GM18873 (cell line): ENCODE data around the gene FAM76B.

Experiments
- ATAC-seq: cut with Tn5 transposase; IDR thresholded peaks from one replicate; pipeline ENCODE4 v1.9.1; 2021; ENCODE audit warnings: mild to moderate bottlenecking, moderate library complexity, moderate number of reproducible peaks; ENCODE audit not compliant: unreplicated experiment, low FRiP score

FAM76B gene

DNA sequence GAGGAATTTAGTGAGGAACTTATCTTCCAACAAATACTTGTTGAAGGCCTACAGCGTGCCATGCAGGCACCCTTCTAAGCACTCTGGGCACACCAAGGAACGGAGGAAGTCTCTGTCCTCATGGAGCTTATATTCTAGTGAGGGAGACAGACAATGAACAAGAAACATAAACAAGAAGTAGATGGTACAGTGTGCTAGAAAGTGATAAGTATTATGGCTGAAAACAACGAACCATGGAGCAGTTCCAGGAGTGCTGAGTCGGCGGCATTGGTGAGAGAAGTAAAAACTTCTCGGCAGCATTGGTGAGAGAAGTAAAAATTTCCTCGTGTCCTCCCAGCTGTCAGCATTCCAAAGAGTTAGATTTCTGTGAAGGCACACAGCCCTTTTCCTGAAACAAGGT is 53.2 kb downstream of the FAM76B start:
- ATAC-seq = no peak

DNA sequence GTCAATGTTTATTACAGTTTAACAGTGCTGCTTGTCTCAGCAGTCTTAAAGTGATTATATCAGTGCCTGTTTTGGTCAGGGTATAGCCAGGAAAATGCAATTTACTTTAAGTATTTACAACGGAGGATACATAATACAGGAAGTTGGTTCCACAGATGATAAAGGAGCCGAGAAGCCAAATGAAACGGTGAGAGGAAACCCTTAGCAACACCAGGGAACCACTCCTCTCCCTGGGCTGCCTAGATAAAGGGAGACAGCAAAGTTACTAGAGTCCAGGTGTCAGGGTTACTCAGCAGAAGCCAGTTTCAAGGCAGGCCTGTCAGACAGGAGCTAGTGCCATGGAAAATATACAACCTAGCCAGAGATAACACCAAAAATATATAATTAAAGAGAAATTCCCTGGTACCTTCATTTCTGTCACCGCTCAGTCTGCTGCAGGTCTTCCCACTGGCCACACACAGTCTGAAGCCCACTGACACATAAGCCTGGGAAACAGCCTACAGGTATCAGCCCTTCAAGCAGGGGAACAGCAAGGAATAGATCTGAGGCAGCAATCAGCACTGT is 55.5 kb downstream of the FAM76B start:
- ATAC-seq = no peak

DNA sequence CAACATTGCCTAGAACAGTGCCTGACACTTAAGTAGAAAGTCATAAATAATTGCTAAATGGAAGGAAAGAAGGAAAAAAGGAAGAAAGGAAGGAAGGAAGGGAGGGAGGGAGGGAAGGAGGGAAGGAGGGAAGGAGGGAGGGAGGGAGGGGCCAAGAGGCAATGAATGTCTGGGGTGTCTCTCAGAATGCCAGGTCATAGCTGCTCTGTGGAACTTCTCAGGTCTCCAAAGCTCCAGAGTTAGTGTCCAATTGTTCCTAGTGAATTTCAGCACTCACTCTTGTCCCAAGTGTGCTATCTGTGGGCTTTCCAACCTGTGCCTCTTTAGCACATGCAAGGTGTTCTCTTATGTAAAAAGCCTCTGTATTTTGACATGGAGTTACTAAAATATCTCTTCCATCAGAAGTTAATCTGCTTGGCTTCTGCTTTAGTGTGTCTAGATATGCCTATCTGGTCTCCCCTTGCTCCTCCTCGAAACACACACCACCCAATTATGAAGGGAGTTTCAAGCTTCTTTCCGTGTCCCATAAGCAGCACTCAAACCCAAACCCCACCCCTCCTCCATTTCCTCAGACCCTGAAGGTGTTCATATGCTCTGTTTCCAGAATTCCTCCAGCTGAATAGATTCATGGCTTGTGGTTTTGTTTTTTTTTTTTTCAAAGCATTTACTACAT is 56.5 kb downstream of the FAM76B start:
- no peak for ATAC-seq

DNA sequence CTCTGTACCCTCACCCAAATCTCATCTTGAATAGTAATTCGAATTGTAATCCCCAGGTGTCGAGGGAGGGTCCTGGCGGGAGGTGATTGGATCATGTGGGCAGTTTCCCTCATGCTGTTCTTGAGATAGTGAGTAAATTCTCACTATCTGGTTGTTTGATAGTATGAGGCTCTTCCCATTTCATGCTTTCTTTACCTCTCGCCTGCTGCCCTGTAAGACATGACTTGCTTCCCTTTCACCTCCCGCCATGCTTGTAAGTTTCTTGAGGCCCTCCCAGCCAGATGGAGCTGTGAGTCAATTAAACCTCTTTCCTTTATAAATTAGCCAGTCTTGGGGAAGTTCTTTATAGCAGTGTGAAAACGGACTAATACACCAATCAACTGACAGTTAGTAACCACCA is 60.1 kb downstream of the FAM76B start:
- no peak for ATAC-seq

DNA sequence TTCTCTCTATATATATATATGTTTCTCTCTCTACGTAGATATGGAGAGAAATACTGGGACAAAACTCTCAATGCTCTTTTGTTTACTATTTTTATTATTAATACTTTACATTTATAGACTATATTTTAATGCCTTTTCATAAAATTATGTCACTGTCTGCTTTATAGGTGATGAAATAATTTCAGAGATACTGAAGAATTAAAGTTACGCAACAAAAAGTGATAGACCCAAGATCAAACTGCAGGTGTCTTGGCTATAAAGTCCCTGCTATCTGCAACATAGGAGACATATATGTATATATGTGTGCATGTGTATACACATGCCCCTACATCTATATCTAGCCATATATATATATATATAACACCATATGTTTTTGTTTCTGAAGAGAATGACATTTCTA is 60.8 kb downstream of the FAM76B start:
- no peak for ATAC-seq

DNA sequence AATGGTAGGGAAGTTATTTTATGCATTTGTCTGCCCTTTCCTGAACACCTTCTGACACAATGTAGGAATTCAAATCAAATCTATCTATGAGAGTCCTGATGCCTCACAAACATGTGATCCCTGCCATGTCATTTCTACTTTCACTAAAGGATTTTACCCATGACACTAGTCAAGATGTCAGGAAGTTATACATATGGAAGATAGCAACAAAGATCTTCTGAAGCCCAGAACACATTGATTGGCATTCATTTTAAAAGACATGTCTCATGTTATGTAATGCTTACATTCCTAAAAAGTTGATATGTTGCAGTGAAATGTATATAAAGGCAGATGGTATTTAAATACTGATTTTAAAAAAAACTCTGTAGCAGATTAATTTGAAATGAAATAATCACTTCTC is 61.5 kb downstream of the FAM76B start:
- no peak for ATAC-seq

DNA sequence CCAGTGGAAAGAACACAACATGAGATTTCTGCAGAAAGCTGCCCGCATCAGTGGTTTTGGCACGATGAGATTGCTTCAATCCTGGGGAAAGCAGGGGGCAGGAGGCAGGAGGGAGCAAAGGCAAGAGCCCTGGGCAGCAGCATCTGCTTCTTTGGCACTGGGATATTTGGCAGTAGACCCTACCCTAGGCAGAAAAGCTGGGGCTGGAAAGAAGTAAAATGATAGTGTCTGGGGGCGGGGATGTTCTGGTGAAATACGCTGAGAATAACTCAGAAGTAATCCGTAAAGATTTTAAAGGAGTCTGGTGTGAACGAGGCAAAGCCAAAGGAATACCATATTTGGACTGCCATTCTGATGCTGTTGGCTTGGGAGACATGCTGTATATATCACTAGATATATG is 62.0 kb downstream of the FAM76B start:
- no peak for ATAC-seq

DNA sequence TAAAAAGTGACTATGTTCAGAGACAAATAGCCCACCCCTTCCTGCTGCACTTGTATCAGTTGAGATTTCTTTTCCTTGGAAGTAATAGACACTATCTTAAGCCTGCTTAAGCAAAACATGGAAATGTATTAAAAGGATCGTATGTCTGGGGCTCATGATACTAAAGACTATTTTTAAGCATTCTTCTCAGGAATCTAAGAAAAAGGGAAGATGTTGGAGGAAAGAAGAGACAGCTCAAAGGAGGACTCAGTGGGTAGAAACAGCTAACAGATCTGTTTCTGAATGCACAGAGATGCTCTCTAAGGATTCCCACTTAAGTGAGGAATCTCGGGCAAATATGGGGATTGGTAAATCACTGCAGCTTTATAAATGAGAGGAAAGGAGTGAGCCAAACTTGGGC is 62.5 kb downstream of the FAM76B start:
- ATAC-seq = no peak

DNA sequence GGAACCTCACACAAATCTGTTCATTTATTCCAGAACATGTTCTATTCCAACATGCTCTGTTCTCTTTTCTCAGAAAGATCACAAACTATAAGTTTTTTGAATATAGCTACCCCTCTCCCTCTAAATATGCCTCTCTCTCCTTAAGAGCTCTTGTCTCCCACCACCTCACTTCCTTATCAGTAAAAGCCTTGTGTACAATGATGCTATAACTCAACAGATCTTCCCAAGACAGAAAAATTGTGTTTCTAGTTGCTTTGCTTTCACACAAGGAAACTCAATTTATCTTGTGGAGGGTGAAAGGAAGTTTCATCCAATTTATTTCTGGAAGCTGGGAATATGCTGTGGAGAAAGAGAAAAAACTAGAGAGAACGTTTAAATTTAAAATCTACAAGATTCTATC is 64.4 kb downstream of the FAM76B start:
- no peak for ATAC-seq

DNA sequence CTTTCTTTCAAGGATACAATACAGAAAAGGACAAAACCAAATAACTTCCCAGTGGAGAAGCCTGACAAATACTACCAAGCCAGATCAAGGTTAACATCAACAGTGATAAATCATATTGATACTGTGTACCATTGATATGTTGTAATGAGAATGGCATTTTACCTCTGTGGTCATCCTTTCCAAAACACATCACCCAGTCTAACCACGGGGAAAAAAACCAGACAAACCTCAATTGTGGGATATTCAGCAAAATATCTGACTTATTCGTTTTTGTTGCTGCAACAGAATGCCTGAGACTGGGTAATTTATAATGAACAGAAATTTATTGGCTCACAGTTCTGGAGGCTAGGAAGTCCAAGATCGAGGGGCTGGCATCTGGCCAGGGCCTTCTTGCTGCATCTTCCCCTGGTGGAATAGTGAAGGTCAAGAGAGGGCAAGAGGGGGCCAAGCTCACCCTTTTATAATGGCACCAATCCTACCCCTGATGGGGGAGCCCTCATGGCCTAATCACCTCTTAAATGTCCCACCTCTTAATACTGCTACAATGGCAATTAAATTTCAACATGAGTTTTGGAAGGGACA is 66.1 kb downstream of the FAM76B start:
- ATAC-seq = no peak

DNA sequence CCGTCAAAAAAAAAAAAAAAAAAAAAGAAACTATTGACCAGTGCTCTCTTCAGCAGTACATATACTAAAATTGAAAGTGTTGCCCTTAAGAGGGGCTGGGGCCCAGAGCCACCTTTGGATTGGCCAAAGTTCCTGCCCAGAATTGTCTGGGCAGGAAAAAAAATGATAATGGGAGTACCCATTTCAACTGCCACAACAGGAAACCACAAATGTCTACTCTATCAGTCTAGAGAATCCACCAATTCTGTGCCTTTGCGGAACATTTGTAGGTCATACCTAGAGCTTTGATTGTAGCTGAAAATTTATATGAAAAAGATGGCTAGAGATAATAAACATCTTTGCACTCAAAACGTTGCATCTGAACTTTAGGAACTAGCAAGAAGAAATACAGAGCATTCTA is 69.4 kb downstream of the FAM76B start:
- ATAC-seq = no peak
